Fibroblast of mammary gland (primary cell): ENCODE measurements around the gene PHLDA3.

Source experiments
- DNase-seq: peaks from one replicate; pipeline ENCODE4 v3.0.0-alpha.2; 2010; ENCODE audit warnings: low read depth
- H3K4me3 ChIP-seq: 2 replicates; pipeline ENCODE4 v1.5.1; 2011; ENCODE audit warnings: low read depth, mild to moderate bottlenecking, low read length, moderate library complexity; ENCODE audit not compliant: control insufficient read depth
- TF ChIP-seq, protein P1 (sequence below): conservative IDR thresholded peaks from 2 replicates; pipeline ENCODE4 v1.5.1; 2011; ENCODE audit warnings: low read depth, low read length, inconsistent platforms; ENCODE audit not compliant: control insufficient read depth, insufficient read depth

PHLDA3 gene

GRCh38 chr1:201420608-201421002, 48.4 kb downstream of the PHLDA3 start:
- no peak overlapping the region for H3K4me3 ChIP-seq
- TF ChIP-seq, protein P1, sequence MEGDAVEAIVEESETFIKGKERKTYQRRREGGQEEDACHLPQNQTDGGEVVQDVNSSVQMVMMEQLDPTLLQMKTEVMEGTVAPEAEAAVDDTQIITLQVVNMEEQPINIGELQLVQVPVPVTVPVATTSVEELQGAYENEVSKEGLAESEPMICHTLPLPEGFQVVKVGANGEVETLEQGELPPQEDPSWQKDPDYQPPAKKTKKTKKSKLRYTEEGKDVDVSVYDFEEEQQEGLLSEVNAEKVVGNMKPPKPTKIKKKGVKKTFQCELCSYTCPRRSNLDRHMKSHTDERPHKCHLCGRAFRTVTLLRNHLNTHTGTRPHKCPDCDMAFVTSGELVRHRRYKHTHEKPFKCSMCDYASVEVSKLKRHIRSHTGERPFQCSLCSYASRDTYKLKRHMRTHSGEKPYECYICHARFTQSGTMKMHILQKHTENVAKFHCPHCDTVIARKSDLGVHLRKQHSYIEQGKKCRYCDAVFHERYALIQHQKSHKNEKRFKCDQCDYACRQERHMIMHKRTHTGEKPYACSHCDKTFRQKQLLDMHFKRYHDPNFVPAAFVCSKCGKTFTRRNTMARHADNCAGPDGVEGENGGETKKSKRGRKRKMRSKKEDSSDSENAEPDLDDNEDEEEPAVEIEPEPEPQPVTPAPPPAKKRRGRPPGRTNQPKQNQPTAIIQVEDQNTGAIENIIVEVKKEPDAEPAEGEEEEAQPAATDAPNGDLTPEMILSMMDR: no peak
- DNase-seq: no peak

GRCh38 chr1:201419746-201420607, 49.0 kb downstream of the PHLDA3 start:
- DNase-seq: no peak
- no peak overlapping the region for H3K4me3 ChIP-seq
- TF ChIP-seq, protein P1: no peak

GRCh38 chr1:201419256-201419655, 49.7 kb downstream of the PHLDA3 start:
- no peak overlapping the region for H3K4me3 ChIP-seq
- no peak for DNase-seq
- TF ChIP-seq, protein P1: no peak

DNA sequence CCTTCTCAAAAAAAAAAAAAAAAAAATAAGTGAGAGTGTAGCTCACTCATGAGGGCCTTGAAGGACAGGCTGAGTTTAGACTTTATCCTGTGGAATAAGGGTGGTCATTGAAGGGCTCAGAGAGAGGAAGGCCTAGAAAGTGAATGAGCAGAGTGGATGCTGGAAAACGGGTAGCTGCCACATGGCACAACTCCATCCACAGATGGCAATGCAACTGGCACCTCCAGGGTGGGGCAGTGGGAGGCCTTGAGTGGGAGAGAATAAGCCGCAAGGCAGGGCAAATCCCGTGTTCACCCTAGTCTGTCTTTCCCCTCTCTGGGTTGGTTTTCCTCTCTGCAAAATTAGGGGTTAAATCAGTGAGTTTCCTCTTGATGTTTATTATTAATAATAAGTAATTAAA, 50.5 kb downstream of the PHLDA3 start:
- H3K4me3 ChIP-seq: no peak overlapping the region
- no peak for DNase-seq
- TF ChIP-seq, protein P1: no peak
